HCT116 (cell line): ENCODE data around the gene SETDB1.

Source experiments
- CBX3 ChIP-seq: IDR thresholded peaks from 2 replicates; pipeline ENCODE4 v1.6.1; 2012; ENCODE audit warnings: low read depth
- ELF1 ChIP-seq: IDR thresholded peaks from 2 replicates; pipeline ENCODE4 v1.6.1; 2012; ENCODE audit warnings: low read depth, borderline replicate concordance
- EZH2phosphoT487 ChIP-seq: fragments of 200-600 bp; IDR thresholded peaks from 2 replicates; pipeline ENCODE4 v1.6.1; 2018; ENCODE audit warnings: antibody characterized with exemption, borderline replicate concordance
- FOSL1 ChIP-seq: IDR thresholded peaks from 2 replicates; pipeline ENCODE4 v1.6.1; 2012; ENCODE audit warnings: low read depth
- JUND ChIP-seq: IDR thresholded peaks from 2 replicates; pipeline ENCODE4 v1.6.1; 2012
- SIN3A ChIP-seq: IDR thresholded peaks from 2 replicates; pipeline ENCODE4 v1.6.1; 2012; ENCODE audit warnings: low read depth
- TCF7L2 ChIP-seq: IDR thresholded peaks from 2 replicates; pipeline ENCODE4 v1.7.0; 2011; ENCODE audit warnings: borderline replicate concordance, inconsistent platforms; ENCODE audit not compliant: insufficient read depth, insufficient read length; ENCODE audit errors: extremely low read depth
- ZNF274 ChIP-seq: fragments of 200-500 bp; sonication (Bioruptor generic); IDR thresholded peaks from 2 replicates; pipeline ENCODE4 v1.6.1; 2014; ENCODE audit warnings: mild to moderate bottlenecking, low read depth, low read length, inconsistent platforms
- TF ChIP-seq, protein P1 (sequence below), 3 experiments: fragments of 200-600 bp in 1 of 3; sonication (generic) in 1 of 3; IDR thresholded peaks in 2 of 3; conservative IDR thresholded peaks in 1 of 3; 2 replicates each; pipeline ENCODE4 v1.5.1; 2012 to 2017; ENCODE audit warnings: low read depth in 2 of 3, low read length in 2 of 3, antibody characterized with exemption in 1 of 3, borderline replicate concordance in 1 of 3, control low read depth in 1 of 3, mild to moderate bottlenecking in 1 of 3, mixed read lengths in 1 of 3, mixed run types in 1 of 3, moderate library complexity in 1 of 3; ENCODE audit not compliant: insufficient read depth in 1 of 3

DNA sequence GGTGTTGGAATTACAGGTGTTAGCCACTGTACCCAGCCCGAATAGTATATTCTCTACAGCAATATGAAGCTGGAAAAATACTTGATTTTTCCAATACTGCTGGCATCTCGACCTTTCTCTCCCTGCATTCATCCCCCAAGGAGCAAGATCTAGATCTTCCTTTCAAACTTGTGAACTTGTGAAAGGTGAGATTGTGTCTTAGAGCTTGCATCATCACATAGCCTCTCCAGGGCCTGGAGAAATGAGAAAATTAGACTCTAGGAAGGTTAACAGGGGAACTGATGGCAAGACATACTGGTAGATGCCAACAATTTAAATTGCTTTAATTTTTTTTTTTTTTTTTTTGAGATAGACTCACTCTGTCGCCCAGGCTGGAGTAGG lies 84.2 kb downstream of the SETDB1 start:
- TF ChIP-seq TCF7L2 = no peak
- TF ChIP-seq SIN3A = no peak
- TF ChIP-seq, protein P1, sequence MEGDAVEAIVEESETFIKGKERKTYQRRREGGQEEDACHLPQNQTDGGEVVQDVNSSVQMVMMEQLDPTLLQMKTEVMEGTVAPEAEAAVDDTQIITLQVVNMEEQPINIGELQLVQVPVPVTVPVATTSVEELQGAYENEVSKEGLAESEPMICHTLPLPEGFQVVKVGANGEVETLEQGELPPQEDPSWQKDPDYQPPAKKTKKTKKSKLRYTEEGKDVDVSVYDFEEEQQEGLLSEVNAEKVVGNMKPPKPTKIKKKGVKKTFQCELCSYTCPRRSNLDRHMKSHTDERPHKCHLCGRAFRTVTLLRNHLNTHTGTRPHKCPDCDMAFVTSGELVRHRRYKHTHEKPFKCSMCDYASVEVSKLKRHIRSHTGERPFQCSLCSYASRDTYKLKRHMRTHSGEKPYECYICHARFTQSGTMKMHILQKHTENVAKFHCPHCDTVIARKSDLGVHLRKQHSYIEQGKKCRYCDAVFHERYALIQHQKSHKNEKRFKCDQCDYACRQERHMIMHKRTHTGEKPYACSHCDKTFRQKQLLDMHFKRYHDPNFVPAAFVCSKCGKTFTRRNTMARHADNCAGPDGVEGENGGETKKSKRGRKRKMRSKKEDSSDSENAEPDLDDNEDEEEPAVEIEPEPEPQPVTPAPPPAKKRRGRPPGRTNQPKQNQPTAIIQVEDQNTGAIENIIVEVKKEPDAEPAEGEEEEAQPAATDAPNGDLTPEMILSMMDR (IDR thresholded peaks at IDR 0.05 in 2 of 3, conservative IDR thresholded peaks at IDR 0.05 in 1 of 3; ENCODE audit: borderline replicate concordance in 1 of 3, insufficient read depth in 1 of 3, low read depth in 2 of 3, low read length in 2 of 3) = no peak
- no peak for TF ChIP-seq FOSL1
- TF ChIP-seq ZNF274 = no peak
- no peak for TF ChIP-seq ELF1
- no peak for TF ChIP-seq EZH2phosphoT487
- no peak for TF ChIP-seq CBX3
- no peak for TF ChIP-seq JUND
